ENCODE measurements around the gene IFT57. TPM values are rescaled to one million over a fixed set of nuclear protein-coding genes. Genes with fewer than 3 reads are reported as not detected.

The IFT57 gene
- total RNA-seq, 1 donor from 2014 or later, result 63.8 TPM

DNA sequence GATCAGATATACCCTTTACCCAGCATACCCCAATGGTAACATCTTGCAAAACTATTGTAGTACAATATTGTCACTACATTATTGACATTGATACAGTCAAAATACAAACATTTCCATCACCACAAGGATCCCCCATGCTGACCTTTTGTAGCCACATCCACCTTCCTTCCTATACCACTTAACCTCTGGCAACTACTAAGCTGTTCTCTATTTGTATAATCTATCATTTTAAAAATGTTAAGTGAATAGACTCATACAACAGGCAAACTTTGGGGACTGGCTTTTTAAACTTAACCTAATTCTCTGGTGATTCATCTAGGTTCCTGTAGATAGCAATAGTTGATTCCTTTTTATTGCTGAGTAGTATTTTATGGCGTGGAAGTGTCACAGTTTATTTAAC is 29.6 kb upstream of the IFT57 start:
- H3K4me3 Mint-ChIP-seq (ENCODE audit: low read depth), result no peak overlapping the region
- H3K9me3 Mint-ChIP-seq (ENCODE audit: low read depth), result peaks cover 8% of the 10 kb centered on the region
- DNase-seq (ENCODE audit: low spot score, unreplicated experiment), result no peak
- no peaks in the 10 kb centered on the region for H3K27me3 Mint-ChIP-seq
- H3K27ac Mint-ChIP-seq, result no peak overlapping the region
- TF ChIP-seq, protein P1, sequence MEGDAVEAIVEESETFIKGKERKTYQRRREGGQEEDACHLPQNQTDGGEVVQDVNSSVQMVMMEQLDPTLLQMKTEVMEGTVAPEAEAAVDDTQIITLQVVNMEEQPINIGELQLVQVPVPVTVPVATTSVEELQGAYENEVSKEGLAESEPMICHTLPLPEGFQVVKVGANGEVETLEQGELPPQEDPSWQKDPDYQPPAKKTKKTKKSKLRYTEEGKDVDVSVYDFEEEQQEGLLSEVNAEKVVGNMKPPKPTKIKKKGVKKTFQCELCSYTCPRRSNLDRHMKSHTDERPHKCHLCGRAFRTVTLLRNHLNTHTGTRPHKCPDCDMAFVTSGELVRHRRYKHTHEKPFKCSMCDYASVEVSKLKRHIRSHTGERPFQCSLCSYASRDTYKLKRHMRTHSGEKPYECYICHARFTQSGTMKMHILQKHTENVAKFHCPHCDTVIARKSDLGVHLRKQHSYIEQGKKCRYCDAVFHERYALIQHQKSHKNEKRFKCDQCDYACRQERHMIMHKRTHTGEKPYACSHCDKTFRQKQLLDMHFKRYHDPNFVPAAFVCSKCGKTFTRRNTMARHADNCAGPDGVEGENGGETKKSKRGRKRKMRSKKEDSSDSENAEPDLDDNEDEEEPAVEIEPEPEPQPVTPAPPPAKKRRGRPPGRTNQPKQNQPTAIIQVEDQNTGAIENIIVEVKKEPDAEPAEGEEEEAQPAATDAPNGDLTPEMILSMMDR (IDR thresholded peaks at IDR 0.05; ENCODE audit: unreplicated experiment), result no peak
- no peaks in the 10 kb centered on the region for H3K4me1 Mint-ChIP-seq (ENCODE audit: low read depth)
- no peaks in the 10 kb centered on the region for H3K36me3 Mint-ChIP-seq (ENCODE audit: insufficient read depth)

DNA sequence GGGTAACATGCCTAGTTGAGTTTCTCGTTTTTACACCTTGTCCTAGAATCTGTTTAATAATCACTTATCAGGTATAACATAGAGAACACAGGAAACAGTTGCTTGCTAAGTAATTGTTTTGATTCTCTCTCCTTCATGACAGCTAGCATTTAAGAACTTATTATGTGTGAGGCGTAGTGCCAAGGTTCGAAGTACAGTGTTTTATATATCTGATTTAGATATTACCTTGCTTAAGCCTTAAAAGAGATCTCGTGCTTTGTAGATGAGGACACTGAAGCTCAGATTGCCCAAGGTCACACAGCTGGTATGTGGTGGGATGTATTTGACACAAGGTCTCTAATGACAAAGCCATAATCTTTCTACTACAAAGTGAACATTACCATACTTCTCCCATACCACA is 29.0 kb upstream of the IFT57 start:
- Mint-ChIP-seq H3K9me3 (ENCODE audit: low read depth) (peaks cover 7% of the 10 kb centered on the region), H3K4me1 (ENCODE audit: low read depth) (no peaks in the 10 kb centered on the region), H3K27ac (no peak overlapping the region), H3K4me3 (ENCODE audit: low read depth) (no peak overlapping the region), H3K36me3 (ENCODE audit: insufficient read depth) (no peaks in the 10 kb centered on the region), H3K27me3 (no peaks in the 10 kb centered on the region)
- no peak for DNase-seq (ENCODE audit: low spot score, unreplicated experiment)
- TF ChIP-seq, protein P1 (IDR thresholded peaks at IDR 0.05; ENCODE audit: unreplicated experiment), result no peak

DNA sequence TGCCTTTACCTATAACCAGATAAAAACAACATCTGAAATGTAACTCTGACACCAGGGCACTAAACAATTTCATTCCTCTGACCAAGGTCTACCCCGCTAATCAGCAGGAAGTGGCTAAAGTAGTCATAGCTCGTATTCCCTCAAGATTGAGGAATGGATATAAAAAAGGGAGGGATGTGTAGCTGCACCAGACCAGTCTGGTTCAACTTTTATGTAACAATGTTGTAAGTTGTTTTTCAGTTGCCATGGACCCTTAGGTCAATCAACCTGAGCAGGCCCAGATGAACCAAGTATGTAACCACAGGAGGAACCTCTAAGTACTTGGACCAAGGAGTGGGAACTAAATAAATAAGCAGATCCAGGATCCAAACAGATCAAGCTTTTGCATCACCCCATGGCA is 28.4 kb upstream of the IFT57 start:
- H3K9me3 Mint-ChIP-seq (ENCODE audit: low read depth), result peaks cover 7% of the 10 kb centered on the region
- no peak overlapping the region for H3K4me3 Mint-ChIP-seq (ENCODE audit: low read depth)

DNA sequence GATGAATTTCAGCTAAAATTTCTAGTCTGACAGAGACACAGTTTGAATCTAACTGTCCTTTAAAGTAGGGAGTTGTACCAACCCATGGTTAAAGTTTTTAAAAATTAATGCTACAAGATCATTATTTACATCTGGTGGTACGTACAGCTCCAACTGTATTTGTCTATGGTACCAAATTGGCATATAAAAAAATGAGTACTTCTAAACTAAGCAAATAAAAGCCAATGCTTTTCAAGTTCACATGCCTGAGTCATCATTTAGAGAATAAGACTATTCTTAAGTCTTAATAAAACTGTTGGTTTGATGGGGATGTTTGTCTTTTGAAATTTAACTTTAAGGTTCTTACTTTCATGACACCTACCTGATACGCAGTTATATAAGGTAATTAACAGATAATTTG is 21.0 kb upstream of the IFT57 start:
- Mint-ChIP-seq H3K27me3 (no peaks in the 10 kb centered on the region), H3K27ac (no peak overlapping the region), H3K36me3 (ENCODE audit: insufficient read depth) (no peaks in the 10 kb centered on the region), H3K4me3 (ENCODE audit: low read depth) (no peak overlapping the region), H3K4me1 (ENCODE audit: low read depth) (peaks cover 8% of the 10 kb centered on the region), H3K9me3 (ENCODE audit: low read depth) (peaks cover 11% of the 10 kb centered on the region)
- TF ChIP-seq, protein P1 (IDR thresholded peaks at IDR 0.05; ENCODE audit: unreplicated experiment), result no peak
- DNase-seq (ENCODE audit: low spot score, unreplicated experiment), result no peak

More for the DNA sequence above, 28.4 kb upstream of the IFT57 start:
- no peaks in the 10 kb centered on the region for H3K27me3 Mint-ChIP-seq
- no peak overlapping the region for H3K27ac Mint-ChIP-seq
- H3K36me3 Mint-ChIP-seq (ENCODE audit: insufficient read depth), result no peaks in the 10 kb centered on the region
- DNase-seq (ENCODE audit: low spot score, unreplicated experiment), result no peak
- TF ChIP-seq, protein P1 (IDR thresholded peaks at IDR 0.05; ENCODE audit: unreplicated experiment), result no peak
- no peaks in the 10 kb centered on the region for H3K4me1 Mint-ChIP-seq (ENCODE audit: low read depth)

DNA sequence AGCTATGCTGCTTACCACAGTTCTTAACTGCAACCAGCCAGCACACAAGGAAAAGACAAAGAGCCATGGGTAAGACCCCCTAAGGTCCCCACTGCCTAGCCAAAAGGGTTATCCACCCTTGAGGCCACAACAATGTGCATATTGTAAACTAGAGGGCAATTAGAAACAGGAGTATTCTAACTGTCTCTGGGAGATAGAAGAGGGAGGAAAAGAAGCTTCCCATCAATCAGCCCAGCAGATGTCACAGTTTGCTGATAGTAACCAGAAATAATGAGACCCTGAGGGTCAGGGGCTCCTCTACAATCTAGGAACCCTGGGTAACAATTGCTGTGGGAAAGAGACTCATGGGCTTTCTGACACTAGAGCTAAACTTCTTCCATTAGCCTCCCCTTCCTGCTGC is 20.6 kb upstream of the IFT57 start:
- DNase-seq (ENCODE audit: low spot score, unreplicated experiment), result no peak
- H3K9me3 Mint-ChIP-seq (ENCODE audit: low read depth), result peaks cover 11% of the 10 kb centered on the region
- H3K27me3 Mint-ChIP-seq, result no peaks in the 10 kb centered on the region
- H3K27ac Mint-ChIP-seq, result no peak overlapping the region
- H3K4me1 Mint-ChIP-seq (ENCODE audit: low read depth), result peaks cover 8% of the 10 kb centered on the region
- TF ChIP-seq, protein P1 (IDR thresholded peaks at IDR 0.05; ENCODE audit: unreplicated experiment), result no peak
- no peaks in the 10 kb centered on the region for H3K36me3 Mint-ChIP-seq (ENCODE audit: insufficient read depth)
- H3K4me3 Mint-ChIP-seq (ENCODE audit: low read depth), result no peak overlapping the region
